Measurements from ENCODE around the gene SEPTIN12.

GRCh38 chr16:4833584-4833983, 45.4 kb upstream of the SEPTIN12 start:
- TF ChIP-seq CTCF (IDR thresholded peaks at IDR 0.05; ENCODE audit: poor library complexity) (no peak), EZH2 (IDR thresholded peaks at IDR 0.05; ENCODE audit: borderline replicate concordance) (no peak), EZH2phosphoT487 (IDR thresholded peaks at IDR 0.05; ENCODE audit: low read depth, severe bottlenecking, unreplicated experiment) (no peak)

All from hepatocyte (in vitro differentiated cells).